Endothelial cell (in vitro differentiated cells): ENCODE measurements around the gene TBC1D1. TPM values are rescaled to one million over a fixed set of nuclear protein-coding genes. Genes with fewer than 3 reads are reported as not detected.

Experiments
- DNase-seq: peaks from one replicate; pipeline ENCODE4 v3.0.0; 2021; ENCODE audit warnings: low spot score
- H3K27ac Mint-ChIP-seq: one replicate; pipeline ENCODE4 v1.8.0; 2021; ENCODE audit warnings: mixed read lengths, inconsistent platforms; ENCODE audit not compliant: unreplicated experiment
- H3K27me3 Mint-ChIP-seq: one replicate; pipeline ENCODE4 v1.8.0; 2021; ENCODE audit warnings: mild to moderate bottlenecking, moderate library complexity, mixed read lengths, inconsistent platforms; ENCODE audit not compliant: unreplicated experiment
- H3K36me3 Mint-ChIP-seq: one replicate; pipeline ENCODE4 v1.8.0; 2021; ENCODE audit warnings: mild to moderate bottlenecking, low read depth, mixed read lengths, inconsistent platforms; ENCODE audit not compliant: unreplicated experiment
- H3K4me1 Mint-ChIP-seq: one replicate; pipeline ENCODE4 v1.8.0; 2021; ENCODE audit warnings: mild to moderate bottlenecking, mixed read lengths, inconsistent platforms; ENCODE audit not compliant: unreplicated experiment
- H3K4me3 Mint-ChIP-seq: one replicate; pipeline ENCODE4 v1.8.0; 2021; ENCODE audit warnings: mild to moderate bottlenecking, mixed read lengths, inconsistent platforms; ENCODE audit not compliant: unreplicated experiment
- H3K9me3 Mint-ChIP-seq: one replicate; pipeline ENCODE4 v1.8.0; 2021; ENCODE audit warnings: mixed read lengths, inconsistent platforms; ENCODE audit not compliant: unreplicated experiment
- CTCF ChIP-seq: fragments of 200-600 bp; sonication (generic); IDR thresholded peaks from one replicate; pipeline ENCODE4 v1.5.0; 2021; ENCODE audit warnings: antibody characterized with exemption; ENCODE audit not compliant: unreplicated experiment
- total RNA-seq: library from RNA; stranded (reverse); fragmentation: NEBNext Ultra II Directional; extraction: Animal tissue kit (Norgen Biotek cat#: 25700); gene quantifications from one replicate; pipeline ENCODE4 v1.2.1, GENCODE V29; 2021; ENCODE audit not compliant: unreplicated experiment

Gene TBC1D1
- total RNA-seq, 1 donor from 2014 or later, result 139 TPM

GRCh38 chr4:38180456-38180855 lies 289.6 kb downstream of the TBC1D1 start:
- Mint-ChIP-seq H3K36me3 (peaks cover 7% of the 10 kb centered on the region), H3K9me3 (no peaks in the 10 kb centered on the region), H3K27me3 (no peaks in the 10 kb centered on the region), H3K4me1 (peaks cover 16% of the 10 kb centered on the region), H3K4me3 (no peak overlapping the region), H3K27ac (no peak overlapping the region)
- no peak for TF ChIP-seq CTCF
- DNase-seq, result no peak

- H3K27ac Mint-ChIP-seq, result no peak overlapping the region
- H3K27me3 Mint-ChIP-seq, result no peaks in the 10 kb centered on the region
- TF ChIP-seq CTCF, result no peak
- no peak for DNase-seq
- no peaks in the 10 kb centered on the region for H3K9me3 Mint-ChIP-seq
- H3K4me1 Mint-ChIP-seq, result peaks cover 16% of the 10 kb centered on the region
- no peak overlapping the region for H3K4me3 Mint-ChIP-seq
- H3K36me3 Mint-ChIP-seq, result peaks cover 7% of the 10 kb centered on the region
These were observed 290.4 kb downstream of the TBC1D1 start for GRCh38 chr4:38181286-38181685.

GRCh38 chr4:38182334-38182998 lies 291.6 kb downstream of the TBC1D1 start:
- TF ChIP-seq CTCF, result no peak
- no peaks in the 10 kb centered on the region for H3K27me3 Mint-ChIP-seq
- no peak overlapping the region for H3K4me3 Mint-ChIP-seq
- H3K9me3 Mint-ChIP-seq, result no peaks in the 10 kb centered on the region
- H3K4me1 Mint-ChIP-seq, result peaks cover 16% of the 10 kb centered on the region
- no peak for DNase-seq
- H3K36me3 Mint-ChIP-seq, result peaks cover 7% of the 10 kb centered on the region
- H3K27ac Mint-ChIP-seq, result no peak overlapping the region

- TF ChIP-seq CTCF, result no peak
- H3K9me3 Mint-ChIP-seq, result no peaks in the 10 kb centered on the region
- no peak overlapping the region for H3K4me3 Mint-ChIP-seq
- no peaks in the 10 kb centered on the region for H3K27me3 Mint-ChIP-seq
- peaks cover 10% of the 10 kb centered on the region for H3K4me1 Mint-ChIP-seq
- H3K36me3 Mint-ChIP-seq, result peaks cover 7% of the 10 kb centered on the region
- no peak for DNase-seq
- H3K27ac Mint-ChIP-seq, result no peak overlapping the region
These were observed 293.5 kb downstream of the TBC1D1 start for GRCh38 chr4:38184404-38184803.

GRCh38 chr4:38185406-38186144 lies 294.7 kb downstream of the TBC1D1 start:
- DNase-seq, result no peak
- H3K27me3 Mint-ChIP-seq, result no peaks in the 10 kb centered on the region
- TF ChIP-seq CTCF, result no peak
- H3K4me1 Mint-ChIP-seq, result peaks cover 5% of the 10 kb centered on the region
- no peaks in the 10 kb centered on the region for H3K9me3 Mint-ChIP-seq
- no peak overlapping the region for H3K4me3 Mint-ChIP-seq
- no peak overlapping the region for H3K27ac Mint-ChIP-seq
- H3K36me3 Mint-ChIP-seq, result peaks cover 7% of the 10 kb centered on the region
